Fibroblast of peridontal ligament (primary cell): ENCODE data around the gene SENP1.

Experiments used
- DNase-seq: peaks from one replicate; pipeline ENCODE4 v3.0.0-alpha.2; 2010; ENCODE audit errors: extremely low read depth

Gene SENP1

DNA sequence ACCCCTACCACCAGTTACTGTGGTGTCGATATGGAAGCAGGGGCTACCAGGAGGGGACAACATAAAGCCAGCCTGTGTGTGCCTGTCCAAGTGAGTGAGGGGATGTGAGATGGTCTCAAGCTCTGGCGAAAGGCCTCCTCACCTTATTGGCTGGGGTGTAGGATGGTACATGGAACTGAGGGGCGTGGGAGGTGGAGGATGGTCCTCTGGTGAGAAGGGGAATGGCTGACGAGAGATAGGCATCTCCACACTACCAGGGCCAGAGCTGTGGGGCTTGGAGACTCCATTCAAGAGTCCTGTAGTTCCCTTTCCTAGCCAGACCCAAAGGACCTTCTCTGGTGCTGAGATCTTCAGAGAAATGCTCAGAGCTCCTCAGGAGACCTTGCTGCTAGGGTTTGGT, 69.1 kb downstream of the SENP1 start:
- DNase-seq: no peak

DNA sequence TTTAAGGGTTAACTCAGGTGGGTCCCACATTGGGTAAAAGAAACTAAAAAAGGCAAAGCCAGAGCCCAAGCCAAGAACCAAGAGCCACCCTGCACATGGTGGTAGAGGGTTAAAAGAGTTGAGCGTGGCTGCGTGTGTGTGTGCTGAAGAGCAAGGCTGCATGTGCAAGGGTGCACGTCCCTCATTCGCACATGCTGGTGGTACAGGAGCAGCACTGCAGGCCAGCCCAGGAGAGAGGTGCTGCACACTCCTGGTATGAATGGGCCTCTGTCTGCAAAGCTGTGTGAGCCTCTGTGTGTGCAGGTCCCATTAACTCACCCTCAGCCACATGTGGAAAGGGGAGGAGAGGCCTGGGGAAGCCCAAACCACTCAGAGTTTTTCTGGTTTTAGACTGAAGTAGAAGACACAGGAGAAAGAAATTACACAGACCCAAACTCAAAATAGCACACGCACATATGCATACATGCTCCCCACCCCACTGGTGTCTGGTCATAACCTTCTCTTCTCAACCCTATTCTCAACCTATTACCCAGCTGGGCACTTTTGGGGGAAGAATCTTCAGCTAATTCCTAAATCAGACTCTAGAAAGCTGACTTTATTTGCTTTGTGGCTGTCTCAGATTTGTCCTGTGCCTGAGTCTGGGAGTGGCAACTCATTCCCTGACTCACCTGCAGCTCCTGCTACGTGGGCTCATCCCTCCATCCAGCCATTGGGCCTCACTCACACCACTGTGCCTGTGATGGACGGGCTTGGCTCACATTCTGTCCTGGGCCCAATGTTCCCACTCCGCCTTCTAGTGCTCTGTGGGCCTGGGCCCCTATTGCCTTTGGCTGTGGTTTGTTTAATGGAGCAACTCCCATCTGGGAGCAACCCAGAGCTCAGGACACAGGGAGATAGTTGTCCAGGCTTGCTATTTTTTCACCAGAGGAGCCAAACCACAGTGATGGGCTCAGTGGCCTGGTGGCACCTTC, 70.8 kb downstream of the SENP1 start:
- DNase-seq: no peak

- DNase-seq: no peak
These were observed 72.4 kb downstream of the SENP1 start for GRCh38 chr12:48033451-48033850.

- peak; percentile 10 for DNase-seq
These were observed 73.3 kb downstream of the SENP1 start for GRCh38 chr12:48032597-48032996.

DNA sequence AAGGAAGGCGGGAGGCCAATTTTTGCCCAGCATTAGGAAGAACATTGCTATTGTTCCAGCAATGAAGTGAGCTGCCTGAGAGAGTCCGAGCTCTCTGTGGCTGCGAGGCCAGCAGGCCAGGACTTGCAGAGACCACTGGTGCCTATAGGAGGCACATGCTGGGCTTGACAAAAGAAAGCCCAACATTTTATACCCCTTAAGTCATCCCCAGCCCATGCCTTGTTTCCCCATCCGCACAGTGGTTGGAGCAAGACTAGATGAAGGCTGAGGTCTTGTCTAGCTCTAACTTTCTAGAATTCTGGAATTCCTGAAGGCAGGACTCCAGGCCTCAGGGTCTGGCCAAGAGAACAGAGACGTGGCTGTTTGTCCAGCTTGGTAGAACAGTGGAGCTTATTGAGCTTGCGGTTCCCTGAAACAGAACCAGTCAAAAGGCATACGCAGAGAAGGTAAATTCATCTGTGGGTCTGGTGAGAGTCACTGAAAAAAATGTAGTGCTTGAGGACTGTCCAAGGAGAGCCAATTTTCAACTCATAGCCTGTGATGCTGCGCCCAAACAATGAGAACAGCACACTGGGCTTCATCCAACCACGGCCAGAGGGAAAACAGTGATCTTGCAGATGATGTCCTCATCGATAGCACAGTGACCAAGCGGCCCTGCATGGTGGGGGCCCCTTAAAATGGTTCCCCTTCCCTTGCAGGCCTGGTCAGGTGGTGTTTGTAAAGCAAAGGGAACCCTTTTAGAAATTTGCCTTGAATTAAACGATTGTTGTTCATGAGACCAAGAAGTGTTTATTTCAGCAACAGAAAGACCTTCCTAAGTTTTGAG, 74.5 kb downstream of the SENP1 start:
- no peak for DNase-seq

DNA sequence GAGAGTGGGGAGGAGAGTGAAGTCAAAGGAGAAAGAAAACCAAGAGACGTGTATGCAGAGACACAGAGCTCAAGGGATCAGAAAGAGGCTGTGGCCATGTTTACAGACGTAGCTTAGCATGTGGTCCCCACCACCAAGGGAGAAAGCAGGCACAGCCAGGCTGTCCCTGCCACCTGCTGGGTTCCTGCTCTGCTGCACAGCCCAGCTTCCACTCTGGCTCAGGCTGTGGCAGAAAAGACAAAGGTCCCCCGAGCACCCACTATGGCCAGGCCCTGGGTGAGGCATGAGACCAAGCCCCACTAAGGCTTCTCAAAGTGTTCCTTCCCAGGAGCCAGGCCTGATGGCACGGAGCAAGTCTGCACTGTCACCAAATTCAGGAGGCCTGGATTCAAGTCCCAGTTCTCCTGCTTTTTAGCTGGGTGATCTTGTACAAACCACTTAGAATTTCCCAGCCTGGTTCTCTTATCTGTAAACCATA, 75.7 kb downstream of the SENP1 start:
- no peak for DNase-seq

- DNase-seq: no peak
These were observed 76.2 kb downstream of the SENP1 start for GRCh38 chr12:48029491-48030172.

- no peak for DNase-seq
These were observed 77.1 kb downstream of the SENP1 start for GRCh38 chr12:48028541-48029431.

DNA sequence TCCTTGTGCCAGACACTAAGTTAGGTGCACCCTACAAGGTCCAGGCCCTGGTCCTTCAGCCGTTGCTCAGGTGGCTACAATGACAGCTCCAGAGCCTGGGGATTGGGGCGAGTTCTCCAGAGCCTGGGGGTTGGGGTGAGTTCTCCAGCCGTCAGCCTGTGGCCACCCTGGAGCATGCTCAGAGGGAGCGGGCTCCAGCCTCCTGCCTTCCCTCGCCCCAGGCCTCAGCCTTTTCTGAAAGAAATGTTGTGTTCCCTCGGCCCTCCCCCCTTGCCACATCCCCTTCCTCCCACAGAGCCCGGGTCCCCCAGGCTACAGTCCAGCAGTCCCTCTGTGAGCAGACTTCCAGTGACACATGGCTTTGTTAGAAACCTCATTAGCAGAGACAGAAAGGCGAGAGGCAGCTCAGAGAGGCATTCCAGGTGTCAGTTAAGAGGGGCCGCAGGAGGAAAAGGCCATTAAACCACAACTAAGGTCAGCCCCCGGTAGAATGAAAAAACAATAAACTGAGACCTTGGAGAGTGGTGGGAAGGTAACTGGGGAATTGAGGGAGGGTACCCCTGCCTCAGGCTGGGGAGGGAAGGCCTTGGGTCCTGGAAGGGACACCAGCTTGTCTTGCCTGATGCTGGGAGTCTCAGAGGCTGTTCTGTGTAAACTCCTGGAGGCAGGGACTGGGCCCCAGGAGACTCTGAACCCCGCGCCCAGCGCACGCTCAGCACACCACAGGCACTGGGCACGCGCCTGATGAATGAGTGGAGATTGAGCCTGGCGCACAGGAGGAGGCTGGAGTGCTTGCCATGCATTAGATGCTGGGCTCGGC, 78.5 kb downstream of the SENP1 start:
- no peak for DNase-seq

DNA sequence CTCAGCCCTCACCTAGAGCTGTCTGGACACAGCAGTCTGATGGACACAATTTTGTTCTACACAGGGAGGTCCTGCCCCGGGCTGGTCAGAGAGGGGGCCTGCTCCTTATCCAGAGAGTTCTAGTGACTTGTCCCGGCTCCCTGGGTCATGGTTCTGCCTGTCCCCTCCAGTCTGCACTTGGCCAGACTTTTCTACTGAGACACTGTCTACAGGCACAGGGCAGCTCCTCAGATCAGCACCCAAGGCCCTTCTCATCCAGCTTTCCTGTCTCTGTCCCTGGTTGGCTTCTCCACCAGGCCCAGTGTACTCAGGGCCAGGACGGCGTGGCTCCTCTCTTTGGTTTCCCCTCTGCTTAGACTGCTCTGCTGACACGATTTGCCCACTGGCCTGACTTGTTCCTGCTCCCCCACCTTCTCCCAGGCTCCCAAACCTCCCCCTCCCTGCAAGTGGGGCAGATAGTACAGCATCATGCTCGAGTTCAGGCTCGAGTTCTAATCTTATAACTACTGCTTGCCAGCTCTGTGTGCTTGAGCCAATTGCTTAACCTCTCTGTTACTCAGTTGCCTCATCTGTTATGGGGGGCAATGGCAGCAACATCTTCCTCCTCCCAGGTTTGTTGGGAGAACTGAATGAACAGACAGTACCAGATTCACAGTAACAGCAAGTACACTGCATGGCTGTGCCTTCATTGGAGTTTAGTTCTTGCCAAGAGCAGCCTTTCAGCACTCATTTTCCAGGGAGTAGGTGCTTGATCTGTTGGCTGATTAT, 79.6 kb downstream of the SENP1 start:
- no peak for DNase-seq

DNA sequence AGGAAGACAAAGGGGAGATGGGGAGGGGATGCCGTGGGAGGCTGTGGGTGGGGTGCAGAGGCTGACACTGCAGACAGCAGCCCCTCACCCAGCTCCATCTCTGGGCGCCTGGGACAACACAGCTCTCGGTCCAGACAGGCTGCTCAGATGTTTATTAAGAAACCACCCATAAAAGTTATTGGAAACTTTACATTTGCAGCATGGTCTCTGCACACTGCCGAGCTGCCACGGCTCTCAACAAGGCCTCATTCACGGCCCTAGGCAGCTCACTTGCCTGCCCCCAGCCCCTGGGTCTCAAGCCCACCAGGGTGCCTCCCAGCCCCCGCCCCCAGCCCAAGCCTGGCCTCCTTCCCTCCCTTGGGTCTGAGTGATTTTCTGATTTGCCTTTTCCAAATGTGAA, 80.6 kb downstream of the SENP1 start:
- no peak for DNase-seq

DNA sequence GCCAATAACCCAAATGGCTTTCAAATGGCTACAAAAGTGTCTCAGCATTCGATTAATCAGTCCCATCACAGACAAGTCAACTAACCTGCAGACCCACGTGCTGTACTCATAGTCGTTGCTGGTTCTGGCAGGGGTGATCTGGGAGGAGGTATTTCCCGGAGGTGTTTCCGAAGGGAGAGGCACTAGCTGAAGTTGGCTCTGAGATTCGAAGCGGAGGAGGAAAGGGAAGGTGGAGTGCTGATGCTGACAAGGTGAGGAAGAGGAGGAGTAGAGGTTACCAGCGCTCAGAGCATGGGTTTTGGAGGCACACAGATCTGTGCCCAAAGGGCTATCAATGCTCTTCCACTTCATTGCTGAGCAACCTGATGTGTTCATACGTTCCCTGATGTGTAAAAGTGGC, 81.1 kb downstream of the SENP1 start:
- DNase-seq: no peak

DNA sequence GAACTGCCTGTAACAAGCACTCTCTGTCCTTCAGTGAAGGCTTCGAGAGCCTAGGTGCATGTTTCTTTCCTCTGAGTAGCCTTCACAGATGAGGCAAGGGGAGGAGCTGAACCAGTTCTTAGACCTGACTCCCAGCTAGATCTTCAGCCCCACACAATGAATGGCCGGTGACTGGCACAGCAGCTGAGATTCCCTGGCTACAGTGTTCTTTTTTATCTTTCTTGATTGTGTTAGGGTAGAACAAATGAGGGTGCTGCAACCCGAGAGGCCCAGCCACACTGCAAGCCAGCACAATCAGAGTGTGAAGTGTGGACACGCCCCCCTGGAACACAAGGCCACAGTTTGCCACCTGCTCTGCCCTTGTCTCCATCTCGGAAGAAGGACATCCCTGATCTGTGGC, 82.5 kb downstream of the SENP1 start:
- DNase-seq: no peak

DNA sequence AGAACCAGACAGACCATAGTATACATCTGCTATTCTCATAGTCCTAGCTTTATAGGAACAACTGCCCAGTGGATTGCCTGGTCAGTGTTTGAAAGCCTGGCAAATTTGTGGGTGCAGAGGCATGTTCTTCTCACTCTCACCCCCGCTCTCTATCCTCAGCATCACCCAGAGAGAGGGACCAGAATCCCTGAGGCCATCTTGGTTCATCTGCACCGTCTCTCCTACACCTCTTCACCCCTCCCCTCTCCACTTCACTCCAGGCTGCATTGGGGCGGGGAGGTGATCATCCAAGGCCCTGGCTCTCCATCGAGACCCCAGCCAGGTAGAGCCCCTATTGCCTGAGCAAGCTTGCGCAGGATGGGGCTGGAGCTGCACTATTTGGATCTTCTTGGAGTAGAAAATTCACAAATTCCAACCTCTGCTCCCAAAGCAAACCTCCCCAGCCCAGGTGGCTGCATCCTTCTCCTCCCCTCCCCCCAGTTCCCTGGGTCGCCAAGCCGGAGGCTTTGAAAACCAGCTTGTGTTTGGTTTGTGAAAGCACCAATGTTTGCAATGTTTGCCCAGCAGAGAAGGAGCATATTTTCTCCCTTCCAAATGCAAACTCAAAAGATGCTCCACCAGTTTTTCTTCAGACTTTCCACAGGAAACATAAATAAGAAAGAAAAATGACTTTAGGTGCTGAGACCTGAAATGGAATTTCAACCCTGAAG, 83.0 kb downstream of the SENP1 start:
- DNase-seq: no peak

DNA sequence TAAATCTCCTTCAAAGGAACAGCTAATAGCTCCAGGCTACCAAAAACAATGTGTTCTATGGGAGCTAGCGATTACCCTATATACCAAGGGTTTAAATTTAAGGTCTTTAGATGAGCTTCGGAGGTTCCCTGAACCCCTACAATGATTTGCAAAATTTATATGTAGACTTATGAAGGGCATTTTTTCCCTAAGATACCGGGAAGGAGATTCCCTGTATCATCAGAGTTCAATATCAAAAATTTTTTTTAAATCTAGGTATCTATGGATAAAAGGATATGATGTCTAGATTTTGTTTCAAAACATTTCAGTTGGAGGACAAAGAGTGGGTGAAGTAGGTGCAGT, 83.7 kb downstream of the SENP1 start:
- DNase-seq: no peak

GRCh38 chr12:48021485-48022179, 84.2 kb downstream of the SENP1 start:
- DNase-seq: no peak

- no peak for DNase-seq
These were observed 86.1 kb downstream of the SENP1 start for GRCh38 chr12:48019639-48020265.

- DNase-seq: no peak
These were observed 87.3 kb downstream of the SENP1 start for GRCh38 chr12:48018618-48018995.
